GM19043 (cell line): ENCODE data around the gene GRB2.
"Not testable (repeated sequence)": the region's sequence is repeated elsewhere in the genome, so short reads cannot be mapped to it uniquely, and the experiment has no call there.

ENCODE experiments used
- ATAC-seq: cut with Tn5 transposase; IDR thresholded peaks from one replicate; pipeline ENCODE4 v1.9.1; 2021; ENCODE audit warnings: low read depth; ENCODE audit not compliant: unreplicated experiment

The GRB2 gene

GRCh38 chr17:75289832-75290337 is 115.6 kb downstream of the GRB2 start:
- ATAC-seq, result peak; percentile 8

GRCh38 chr17:75289115-75289831 is 116.2 kb downstream of the GRB2 start, which contains the start of gene SLC25A19:
Gene SLC25A19, minus strand, starts transcription at chr17:75289433. Its CDS starts 2,669 bp downstream, at chr17:75286764.
- peak; percentile 94 for ATAC-seq

DNA sequence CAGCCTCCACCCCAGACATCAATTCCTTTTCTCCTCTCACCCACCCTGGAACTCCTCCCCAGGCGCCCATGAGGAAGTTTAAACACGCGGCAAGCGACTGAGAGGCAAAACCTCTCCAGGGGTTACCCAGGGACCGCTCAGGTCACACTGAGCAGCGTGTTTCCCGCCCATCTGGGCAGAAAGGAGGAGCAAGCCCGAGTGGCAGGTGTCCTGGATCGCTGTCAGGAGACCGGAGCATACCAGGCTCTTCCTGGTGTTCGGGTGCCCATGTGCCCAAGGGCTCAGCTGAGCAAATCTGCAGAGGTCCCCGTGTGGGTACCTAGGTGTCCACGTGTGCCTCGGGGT is 116.7 kb downstream of the GRB2 start:
- no peak for ATAC-seq

DNA sequence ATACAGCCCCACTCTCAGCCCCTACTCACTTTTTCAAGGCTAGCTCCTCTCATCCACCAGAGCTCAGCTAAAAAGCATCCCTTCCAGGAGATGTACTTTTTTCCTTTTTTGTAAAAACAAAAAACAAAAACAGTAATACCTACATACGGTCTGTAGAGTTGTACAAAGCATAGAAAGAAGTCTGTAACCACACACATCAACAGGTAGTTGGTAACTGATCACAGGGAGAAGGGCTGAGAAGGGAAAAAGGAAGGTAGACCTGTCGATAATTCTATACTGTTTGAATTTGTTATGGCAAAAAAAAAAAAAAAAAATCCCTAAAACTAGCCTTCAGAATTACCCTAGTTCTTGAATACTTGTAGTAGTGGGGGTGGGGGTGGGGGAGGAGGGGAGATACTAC is 117.1 kb downstream of the GRB2 start:
- no peak for ATAC-seq

GRCh38 chr17:75287221-75287620 is 118.3 kb downstream of the GRB2 start:
- no peak for ATAC-seq

GRCh38 chr17:75285123-75285522 is 120.4 kb downstream of the GRB2 start:
- no peak for ATAC-seq

GRCh38 chr17:75280189-75280588 is 125.3 kb downstream of the GRB2 start:
- ATAC-seq, result not testable (repeated sequence)

- ATAC-seq, result no peak
These were observed 127.8 kb downstream of the GRB2 start for GRCh38 chr17:75277664-75278071.

DNA sequence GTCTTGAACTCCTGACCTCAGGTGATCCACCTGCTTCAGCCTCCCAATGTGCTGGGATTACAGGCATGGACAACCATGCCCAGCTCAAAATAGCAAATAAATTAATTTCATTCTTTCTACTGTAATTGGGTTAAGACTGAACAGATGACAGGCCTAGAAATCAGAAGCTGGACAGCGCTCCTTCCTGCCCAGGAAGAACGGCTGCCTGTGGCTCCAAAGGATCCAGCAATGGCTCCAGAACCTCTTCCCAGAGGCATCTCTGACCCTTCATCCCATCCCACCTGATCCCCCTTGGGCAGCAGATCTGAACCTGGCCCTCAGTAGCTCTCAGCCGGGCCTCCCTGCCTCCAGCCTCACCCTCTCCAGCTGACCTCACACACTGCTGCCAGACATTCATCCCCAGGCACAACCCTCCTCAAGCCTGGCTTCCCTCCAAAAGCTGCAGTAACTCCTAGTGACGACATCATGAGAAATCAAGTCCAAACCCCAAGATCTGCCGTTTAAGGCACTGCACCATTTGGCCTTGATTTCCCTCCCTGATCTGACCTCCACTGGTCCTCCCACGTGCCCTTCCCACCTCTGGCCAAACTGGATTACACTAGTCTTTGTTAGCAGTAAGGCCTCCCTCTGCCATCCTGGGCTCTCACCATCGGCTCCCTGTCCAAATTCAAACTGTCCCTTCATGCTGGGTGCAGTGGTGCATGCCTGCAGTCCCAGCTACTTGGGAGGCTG is 131.3 kb downstream of the GRB2 start:
- ATAC-seq, result no peak

GRCh38 chr17:75272848-75273184 is 132.7 kb downstream of the GRB2 start:
- ATAC-seq, result no peak

DNA sequence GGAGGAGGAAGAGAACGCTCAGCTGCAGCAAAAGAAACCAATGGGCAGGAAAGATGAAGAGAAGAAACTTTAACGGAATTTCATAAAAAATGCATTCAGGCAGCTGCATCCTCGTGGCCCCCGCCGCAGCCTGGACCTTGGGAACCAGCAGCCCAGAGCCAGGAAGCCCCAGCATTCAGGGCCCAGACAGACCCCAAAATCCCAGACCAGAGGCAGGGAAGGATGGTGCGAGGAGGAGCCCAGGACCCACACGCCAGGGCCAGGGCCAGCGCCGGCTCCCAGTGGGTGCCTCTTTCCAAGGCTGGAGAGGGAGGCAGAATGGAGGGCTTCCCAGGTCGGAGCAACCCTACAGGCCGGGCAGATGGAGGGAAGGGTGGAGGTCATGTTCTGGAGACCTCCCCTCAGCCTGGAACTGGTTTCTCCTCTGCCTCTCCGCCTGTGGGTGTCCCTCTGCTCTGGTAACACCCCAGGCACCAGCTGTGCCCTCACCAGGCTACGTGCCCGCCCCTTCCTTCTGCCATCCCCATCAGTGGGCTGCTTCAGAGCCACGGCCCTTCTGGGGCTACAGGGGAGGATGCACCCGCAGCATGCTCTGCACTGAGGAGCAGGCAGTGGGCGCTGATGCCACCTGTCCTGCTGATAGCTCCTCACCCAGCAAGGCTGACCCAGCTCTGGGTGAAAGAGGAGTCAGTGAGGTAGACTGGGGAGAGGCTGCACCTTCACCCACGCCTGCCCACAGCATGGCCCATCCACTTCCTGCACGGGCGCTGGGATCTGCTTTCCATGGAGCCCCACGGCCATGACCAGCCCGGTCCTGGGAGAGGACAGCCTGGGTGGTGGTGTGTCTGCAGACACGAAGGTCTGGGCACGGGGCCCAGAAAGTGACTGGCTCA is 133.3 kb downstream of the GRB2 start:
- no peak for ATAC-seq

GRCh38 chr17:75271233-75271954 is 134.1 kb downstream of the GRB2 start:
- peak; percentile 55 for ATAC-seq

DNA sequence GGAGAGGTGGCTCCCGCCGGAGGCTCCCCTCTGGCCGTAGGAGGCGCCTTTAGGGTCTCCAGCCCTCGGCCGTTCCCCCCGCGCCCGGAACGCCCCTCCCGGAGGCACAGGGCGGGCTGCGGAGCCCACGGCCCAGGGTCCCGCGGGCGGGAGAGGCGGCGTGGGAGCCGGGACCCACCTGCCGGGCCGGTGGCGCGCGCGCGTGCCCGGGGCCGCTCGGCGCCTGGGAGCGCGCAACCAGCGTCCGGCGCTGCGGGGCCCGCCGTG is 134.6 kb downstream of the GRB2 start, which contains the start of gene MIF4GD:
Gene MIF4GD, minus strand, starts transcription at position 266 of the 267 bp plus-strand sequence. CDS start 1,036 bp downstream, outside the sequence.
- no peak for ATAC-seq

DNA sequence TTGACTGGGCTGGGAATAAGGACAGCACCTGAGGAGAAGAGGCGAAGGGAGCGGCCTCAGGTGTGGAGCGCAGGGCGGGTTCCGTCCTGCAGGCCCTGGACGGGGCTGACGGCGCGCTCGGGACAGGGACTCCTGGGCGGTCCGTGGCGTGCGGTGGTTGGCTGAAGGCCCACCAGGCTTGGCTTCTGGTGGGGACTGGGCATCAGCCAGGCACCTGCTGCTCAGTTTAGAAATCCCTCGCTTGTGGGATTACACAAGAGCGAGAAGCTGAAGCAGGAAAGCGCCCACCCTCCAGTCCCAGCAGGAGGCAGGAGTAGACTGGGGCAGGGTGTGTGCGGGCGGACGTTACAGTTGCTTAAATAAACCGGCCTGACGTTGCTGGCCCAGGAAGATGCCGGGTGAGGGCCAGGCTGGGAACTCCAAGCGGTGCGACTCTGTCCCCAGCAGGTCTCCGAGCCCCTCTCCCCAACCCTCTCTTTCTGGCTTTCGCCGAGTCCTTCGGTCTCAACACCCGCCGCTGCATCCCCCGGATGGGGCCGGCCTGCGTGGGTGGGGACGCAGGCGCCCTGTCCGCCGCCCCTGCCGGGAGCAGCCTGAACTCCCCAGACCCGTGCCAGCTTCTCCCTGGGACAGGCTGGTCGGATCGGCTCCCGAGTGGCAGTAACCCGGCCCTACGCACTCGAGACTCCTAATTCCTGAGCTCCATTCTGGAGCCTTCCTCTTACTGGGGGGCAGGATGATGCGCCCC is 135.1 kb downstream of the GRB2 start:
- peak; percentile 28 for ATAC-seq

- no peak for ATAC-seq
These were observed 135.6 kb downstream of the GRB2 start for GRCh38 chr17:75269844-75270217.
